Measurements from ENCODE around the gene ABI1.
"Not testable (repeated sequence)": the region's sequence is repeated elsewhere in the genome, so short reads cannot be mapped to it uniquely, and the experiment has no call there.

Gene ABI1

GRCh38 chr10:26804418-26805393 is 56.1 kb downstream of the ABI1 start:
- DNase-seq = no peak

GRCh38 chr10:26803849-26804248 is 56.9 kb downstream of the ABI1 start:
- DNase-seq = no peak

- DNase-seq = no peak
Observed at GRCh38 chr10:26802527-26802926, 58.2 kb downstream of the ABI1 start.

GRCh38 chr10:26801831-26802230 is 58.9 kb downstream of the ABI1 start:
- DNase-seq = no peak

- no peak for DNase-seq
Observed at GRCh38 chr10:26801274-26801673, 59.5 kb downstream of the ABI1 start.

GRCh38 chr10:26800468-26800867 is 60.3 kb downstream of the ABI1 start:
- no peak for DNase-seq

GRCh38 chr10:26799342-26799741 is 61.4 kb downstream of the ABI1 start:
- no peak for DNase-seq

- DNase-seq = no peak
Observed at GRCh38 chr10:26798298-26798697, 62.5 kb downstream of the ABI1 start.

GRCh38 chr10:26797340-26797739 is 63.4 kb downstream of the ABI1 start:
- DNase-seq = no peak

- no peak for DNase-seq
Observed at GRCh38 chr10:26792758-26793495, 67.8 kb downstream of the ABI1 start.

GRCh38 chr10:26790221-26790995 is 70.3 kb downstream of the ABI1 start:
- DNase-seq = no peak

GRCh38 chr10:26789779-26790178 is 71.0 kb downstream of the ABI1 start:
- not testable (repeated sequence) for DNase-seq

- DNase-seq = no peak
Observed at GRCh38 chr10:26787362-26787761, 73.4 kb downstream of the ABI1 start.

- DNase-seq = peak; percentile 34
Observed at GRCh38 chr10:26781797-26782196, 79.0 kb downstream of the ABI1 start.

- peak; percentile 44 for DNase-seq
Observed at GRCh38 chr10:26780793-26781601, 79.8 kb downstream of the ABI1 start.

GRCh38 chr10:26780106-26780792 is 80.5 kb downstream of the ABI1 start:
- DNase-seq = no peak

GRCh38 chr10:26779176-26779860 is 81.4 kb downstream of the ABI1 start:
- no peak for DNase-seq

- no peak for DNase-seq
Observed at GRCh38 chr10:26777686-26778085, 83.1 kb downstream of the ABI1 start.

- no peak for DNase-seq
Observed at GRCh38 chr10:26776258-26776657, 84.5 kb downstream of the ABI1 start.

- DNase-seq = no peak
Observed at GRCh38 chr10:26773633-26774032, 87.1 kb downstream of the ABI1 start.

- DNase-seq = no peak
Observed at GRCh38 chr10:26770069-26770468, 90.7 kb downstream of the ABI1 start.
